HPDE6-E6E7 (cell line): ENCODE results near the gene PRKCH.

ENCODE experiments used
- DNase-seq: peaks from one replicate; pipeline ENCODE4 v3.0.0; 2011; ENCODE audit warnings: missing footprints; ENCODE audit errors: extremely low spot score

The PRKCH gene

DNA sequence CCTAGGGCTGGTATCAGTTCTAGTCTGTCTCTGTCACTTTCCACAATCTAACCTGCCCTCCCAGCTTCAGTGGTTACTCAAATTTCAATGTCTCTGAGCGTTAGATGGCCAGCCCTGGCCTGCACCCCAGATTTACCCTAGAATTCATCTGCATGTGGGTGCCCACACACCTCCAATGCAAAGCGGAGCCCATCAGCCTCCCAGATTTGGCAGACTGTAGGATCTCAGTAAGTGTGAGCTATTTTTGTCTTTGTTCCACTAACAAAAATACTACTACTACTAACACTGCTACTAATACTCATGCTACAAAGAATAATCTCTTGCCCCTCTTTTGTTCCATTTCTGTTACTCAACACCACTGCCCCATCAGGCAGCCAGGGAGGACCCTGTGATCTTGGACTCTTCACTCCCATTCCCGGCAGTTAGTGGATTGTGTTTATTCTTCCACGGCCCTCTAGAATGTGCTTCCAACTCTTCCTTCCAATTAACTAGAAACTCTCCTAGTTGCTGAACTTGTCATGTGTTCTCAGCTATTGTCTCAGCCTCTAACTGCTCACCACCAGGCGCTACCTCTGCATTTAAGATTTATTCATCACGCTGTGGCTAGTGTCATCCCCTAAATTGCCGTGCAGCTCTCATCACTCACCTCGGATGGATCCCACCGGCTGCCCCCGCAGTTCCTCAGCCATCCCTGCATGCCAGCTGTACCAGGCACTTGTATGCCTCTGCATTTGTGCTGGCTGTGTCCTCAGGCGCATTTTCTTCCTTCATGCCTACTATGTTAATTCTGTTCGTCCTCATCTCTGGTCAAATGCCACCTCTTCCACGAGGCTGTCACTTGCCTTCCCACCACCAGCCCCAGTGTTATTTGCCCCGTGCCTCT lies 223.3 kb downstream of the PRKCH start:
- DNase-seq: no peak

DNA sequence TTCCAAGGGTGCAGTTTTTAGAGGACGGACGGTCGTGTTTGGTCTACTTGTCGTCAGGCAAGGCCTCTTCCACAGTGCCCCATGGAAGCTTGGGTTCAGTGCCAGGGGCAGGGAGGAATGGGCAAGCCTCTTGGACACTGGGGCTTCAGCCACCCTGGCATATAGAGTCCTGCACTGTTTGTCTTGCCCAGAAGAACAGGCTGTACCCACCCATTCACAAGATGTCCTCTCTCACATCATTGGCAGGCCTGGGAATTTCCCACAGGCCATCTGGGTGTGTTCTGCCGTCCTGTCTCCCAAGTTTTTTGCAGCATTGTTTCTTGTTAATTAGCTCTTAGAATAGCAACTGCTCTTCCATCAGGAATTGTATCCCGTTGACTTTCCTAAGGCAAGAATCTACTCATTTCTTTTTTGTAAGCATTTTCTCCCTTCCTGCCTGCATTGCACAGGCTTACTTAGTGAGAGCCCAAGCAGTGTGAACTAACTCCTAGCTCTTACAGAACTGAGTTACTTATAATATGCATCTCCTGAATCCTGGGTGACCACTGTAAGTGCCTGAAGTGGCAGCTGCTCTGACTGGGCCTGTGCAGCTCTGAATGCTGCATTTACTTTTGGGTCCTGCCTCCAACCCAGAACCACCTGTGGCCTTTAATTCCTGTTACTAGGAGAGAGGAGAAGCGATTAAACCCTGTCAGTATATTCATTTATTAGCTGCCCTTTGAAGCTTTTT lies 224.5 kb downstream of the PRKCH start:
- no peak for DNase-seq

DNA sequence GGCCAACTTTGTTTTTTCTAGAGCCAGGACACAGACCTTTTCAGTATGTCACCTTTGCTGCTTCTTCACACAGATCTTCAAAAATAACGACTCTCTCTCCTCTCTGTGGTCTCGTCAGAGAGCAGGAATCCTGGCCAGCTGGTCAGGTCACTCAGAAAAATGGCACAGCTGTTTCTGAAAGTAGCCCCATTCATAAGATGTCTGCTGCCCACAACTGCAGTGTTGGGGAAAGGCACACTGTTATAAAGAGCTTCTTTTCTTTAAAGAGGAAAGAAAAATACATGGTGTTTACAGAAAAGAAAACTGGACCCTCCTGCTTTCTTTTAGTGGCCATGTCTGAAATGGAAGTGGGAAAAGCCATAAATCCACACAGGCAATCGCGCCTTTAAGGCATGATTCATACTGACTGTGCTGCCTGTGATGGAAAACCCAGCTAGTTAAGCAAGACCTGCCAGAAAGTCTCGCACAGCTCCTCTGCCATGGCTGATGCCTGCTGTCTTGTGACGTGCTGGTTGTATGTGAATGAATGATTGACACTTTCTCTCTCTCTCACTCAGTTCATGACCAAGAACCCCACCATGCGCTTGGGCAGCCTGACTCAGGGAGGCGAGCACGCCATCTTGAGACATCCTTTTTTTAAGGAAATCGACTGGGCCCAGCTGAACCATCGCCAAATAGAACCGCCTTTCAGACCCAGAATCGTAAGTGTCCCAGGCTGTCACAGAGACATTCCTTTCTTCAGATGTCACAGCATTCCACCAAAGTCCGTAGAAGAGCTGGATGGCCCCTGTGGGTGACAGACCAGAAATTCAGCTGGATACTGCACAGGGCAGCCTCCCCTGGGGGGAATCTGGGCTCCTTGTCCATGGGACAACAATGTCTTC lies 226.0 kb downstream of the PRKCH start:
- peak; percentile 90 for DNase-seq

DNA sequence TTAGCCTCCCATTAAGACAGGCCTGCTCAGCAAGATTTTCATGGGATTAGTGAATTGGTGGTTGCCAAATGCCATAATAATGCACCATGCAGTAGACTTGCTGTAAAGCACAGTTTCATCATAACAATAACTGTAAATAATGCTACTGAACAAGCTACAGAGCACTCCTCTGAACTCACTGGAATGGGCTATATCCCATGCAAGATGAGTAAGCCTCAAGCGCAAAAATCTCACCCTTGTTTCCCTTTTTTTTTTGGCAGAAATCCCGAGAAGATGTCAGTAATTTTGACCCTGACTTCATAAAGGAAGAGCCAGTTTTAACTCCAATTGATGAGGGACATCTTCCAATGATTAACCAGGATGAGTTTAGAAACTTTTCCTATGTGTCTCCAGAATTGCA lies 228.0 kb downstream of the PRKCH start:
- DNase-seq: no peak

DNA sequence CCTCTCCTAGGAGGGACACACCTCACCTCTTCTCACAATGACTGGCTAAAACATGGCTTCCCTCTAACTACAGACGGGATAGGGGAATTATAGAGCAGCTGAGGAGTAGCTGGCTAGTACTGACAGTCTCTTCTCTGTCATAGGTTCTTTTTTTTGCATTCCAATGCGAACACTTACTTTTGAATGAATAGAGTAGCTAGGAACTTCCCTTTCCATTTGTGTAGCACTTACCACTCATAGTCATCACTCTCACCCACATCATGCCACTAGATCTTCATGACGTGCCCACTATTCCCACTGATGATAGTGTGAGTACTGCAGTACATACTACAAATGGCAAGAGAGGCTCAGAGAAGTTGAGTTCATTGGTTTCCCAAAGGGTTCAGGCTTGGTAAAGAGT lies 230.0 kb downstream of the PRKCH start:
- no peak for DNase-seq

DNA sequence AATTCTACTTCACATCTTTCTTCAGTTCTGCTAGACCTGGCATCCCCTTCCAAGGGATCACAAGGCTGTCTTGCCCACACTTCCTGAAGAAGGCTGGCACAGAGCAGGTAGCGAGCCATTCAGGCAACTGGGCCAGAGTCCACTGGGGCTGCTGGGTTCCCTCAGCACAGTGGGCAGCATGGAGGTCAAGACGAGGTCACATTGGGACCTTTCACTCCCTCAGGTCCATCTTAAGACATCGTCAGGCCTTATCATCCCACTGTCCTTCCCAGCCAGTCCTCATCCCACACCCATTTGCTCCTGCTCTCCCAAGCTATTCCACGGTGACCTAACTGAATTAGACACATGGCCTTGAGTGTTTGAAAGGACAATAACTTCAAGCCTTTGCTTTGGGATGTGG lies 230.9 kb downstream of the PRKCH start:
- DNase-seq: no peak

DNA sequence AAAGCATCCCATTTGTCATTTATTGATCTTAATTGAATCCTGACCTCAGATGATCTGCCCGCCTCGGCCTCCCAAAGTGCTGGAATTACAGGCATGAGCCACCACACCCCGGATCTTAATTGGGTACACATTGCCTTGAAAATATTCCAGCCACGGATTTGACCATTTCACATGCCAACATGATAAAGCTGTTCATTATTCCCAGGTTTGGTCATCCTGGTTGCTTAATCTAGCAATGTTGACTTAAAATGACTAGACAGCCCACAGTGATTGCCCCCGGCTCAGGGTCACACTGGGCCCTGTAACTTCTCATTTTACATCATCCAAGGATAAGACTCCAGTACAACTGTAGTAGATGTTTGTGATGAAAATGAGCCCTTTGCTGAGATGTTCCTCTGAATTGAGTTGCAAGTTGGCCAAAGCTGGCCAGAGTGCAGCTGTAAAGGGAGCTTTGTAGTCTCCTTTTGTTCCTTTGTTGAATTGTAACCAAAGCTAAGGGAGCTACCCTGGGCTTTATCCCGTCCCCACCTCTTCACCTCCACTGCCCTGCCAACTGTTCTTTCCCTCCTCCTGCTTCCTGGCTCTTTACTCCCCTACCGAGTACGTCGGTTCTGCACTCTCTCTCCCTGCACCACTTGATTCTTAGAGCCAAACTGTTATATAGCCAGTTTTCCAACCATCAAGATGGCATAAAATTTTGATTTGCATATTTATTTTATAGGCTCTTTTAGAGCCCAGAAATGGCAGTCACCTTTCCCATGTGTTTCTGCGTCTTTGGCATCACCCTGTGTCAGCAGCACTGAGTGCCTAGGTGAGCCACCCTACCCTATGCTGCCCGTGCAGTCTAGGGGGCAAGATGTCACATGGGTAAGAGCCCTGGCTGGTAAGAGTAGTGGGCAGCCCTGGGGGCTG lies 232.6 kb downstream of the PRKCH start:
- no peak for DNase-seq

DNA sequence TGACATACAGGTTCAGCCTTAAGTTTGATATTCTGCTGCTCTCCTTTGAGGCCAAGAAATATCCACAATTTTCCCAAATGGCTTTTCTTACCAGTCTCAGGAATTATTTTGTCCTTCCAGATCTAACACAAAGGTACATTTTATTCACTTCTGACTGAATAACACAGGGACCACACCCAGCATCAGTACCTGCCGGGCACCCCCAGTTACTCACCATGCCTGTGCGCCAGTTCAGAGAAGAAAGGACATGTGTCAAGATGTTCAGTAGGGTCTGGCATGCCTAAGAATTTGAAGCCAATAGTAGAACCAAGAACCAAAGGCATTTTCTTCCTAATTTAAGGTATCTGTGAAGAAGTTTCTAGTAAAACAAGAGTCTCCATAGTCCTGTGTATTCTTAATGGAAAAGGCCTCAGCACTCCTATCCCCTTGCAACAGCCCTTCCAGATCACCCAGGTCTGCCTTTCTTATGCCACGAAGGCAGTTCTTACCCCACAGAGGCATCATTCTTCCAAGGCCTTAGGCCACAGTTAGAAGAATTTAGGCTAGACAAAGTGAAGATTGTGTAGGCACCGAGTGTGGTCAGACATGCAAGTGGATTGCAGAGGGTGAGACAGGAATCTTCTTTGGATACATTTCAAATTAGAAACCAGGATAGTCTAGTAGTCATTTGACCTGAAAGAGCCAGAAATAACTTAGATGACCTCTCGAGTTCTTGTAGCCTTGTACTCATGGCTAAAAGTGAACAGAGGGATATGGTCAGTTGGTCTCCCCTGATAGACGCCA lies 233.9 kb downstream of the PRKCH start:
- DNase-seq: no peak

DNA sequence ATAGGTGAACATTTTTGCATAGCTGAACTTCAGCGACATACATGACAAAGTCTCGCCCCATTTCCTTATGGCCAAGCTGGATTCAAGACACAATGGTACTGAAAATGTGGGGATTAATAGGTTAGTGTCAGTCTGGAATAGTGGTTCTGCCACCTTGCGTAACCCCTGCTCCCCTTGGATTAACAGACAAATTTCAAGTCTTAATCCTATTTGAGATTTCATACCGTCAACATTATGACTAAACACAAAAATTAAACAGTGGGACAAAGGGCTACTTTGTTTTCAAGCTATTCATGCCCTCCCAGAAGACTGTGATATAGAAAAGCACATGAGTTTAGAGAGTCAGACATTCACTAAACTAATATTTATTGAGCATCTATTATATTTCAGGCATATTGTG lies 235.1 kb downstream of the PRKCH start:
- no peak for DNase-seq

DNA sequence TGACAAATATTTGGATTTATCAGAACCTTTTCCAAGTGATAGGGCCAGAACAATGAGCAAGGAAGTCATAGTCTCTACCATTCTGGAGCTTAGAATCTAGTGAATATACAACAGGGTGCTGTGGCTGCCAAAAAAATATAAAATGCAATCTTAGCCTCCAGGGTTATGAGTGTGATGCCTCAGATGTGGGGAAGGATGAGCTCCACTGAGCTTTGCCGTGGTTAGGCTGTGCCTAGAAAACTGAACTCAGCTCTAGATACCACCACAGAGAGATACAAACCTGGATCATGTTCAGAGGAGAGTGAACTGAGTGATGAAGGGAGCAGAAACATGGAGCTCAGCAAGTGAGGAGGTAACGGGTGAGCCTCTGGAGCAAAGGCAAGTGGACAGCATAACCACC lies 235.9 kb downstream of the PRKCH start:
- no peak for DNase-seq

DNA sequence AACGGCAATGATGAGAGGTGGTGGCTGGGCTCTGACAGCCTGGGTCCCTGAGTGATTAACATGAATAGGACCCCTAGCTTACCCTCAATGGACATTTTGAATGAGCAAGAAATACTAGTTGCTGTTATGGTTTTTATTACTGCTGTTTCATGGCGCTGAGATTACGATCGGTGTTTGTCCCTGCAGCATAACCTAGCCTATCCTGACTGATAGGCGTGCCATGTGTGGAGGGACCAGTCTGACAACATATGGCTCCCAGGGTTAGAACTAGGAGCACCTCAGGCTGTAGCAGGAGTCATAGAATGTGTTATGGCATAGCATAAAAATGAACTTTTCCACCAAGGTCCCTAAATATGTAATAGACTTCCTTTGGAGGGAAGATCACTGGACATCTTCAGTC lies 236.5 kb downstream of the PRKCH start:
- DNase-seq: no peak

DNA sequence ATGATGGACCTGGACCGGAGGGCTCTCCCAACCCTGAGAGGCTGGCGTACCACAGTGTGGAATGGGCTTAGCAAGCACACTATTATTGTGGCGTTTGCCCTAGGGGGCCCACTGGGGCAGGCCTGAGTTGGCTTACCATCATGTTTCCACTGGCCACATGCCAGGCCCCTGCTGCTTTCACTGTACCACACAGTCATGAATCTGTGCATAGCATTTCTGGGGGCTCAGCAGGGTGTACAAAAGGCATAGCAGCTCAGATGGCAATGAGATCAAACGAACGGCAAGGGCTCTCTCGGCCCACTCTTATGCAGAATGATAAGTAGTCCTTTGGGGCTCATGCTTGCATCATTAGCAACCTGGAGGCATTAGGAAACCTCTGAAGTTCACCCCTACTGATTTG lies 236.9 kb downstream of the PRKCH start:
- no peak for DNase-seq

DNA sequence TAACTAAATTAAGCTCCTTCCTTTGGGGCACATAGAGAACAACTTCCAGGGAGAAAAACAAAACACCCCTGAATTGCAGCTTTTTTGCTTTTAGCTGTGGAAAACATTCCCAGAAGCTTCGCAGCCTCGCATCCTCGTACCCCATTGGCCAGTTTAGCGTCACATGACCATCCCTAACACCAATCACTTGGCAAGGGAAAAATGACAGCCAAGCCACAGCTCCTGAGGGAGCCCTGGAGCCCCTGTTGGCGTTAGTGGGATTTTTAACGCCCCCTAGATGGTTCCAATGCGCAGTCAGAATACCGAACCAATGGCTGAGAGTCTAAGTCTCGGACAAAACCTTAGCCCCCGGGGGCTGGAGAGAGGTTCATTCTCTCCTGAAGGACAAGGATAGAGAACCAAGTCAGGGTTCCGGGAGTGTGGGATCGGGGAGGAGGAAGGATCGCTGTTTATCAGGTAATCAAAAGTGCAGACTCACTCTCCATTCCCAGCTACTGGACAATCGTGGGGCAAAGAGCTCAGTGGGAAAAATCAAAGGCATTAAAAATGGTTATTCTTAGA lies 238.3 kb downstream of the PRKCH start:
- DNase-seq: no peak

DNA sequence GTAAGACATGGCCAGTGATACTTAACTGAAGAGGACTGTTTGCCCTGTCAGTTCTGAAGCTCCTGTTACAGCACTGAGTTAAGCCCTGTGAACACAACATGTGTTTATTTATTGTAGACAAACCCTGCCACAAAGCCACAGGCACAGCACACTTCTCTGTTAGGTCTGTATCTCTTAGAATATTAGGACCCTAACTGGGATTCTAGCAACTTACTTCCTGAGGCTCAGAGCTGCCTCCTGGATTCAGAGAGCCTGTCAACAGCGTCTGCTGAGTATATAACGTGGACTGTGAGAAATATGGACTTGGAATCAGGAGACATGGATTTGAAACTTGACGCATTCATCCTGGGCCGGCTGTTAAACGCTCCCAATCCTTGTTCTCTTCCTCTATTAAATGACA lies 238.9 kb downstream of the PRKCH start:
- no peak for DNase-seq

DNA sequence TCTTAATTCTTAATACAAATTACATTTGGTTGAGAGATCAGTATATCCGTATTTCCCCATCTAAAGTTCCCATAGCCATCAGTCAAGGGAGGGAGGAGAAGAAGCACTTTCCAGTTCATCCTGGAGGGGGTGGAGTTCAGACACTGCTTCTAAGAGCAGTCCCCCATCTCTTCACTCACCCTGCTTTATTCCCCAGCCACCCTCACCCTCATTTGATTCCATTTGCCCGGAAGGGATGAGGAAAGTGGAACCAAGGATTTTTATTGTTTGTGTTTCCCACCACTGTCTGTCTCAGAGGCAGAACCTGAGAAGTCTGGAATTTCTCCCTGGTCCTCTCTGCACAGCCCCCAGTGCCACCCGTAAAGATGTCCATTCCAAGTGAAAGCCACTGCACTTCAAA lies 239.7 kb downstream of the PRKCH start:
- DNase-seq: no peak

DNA sequence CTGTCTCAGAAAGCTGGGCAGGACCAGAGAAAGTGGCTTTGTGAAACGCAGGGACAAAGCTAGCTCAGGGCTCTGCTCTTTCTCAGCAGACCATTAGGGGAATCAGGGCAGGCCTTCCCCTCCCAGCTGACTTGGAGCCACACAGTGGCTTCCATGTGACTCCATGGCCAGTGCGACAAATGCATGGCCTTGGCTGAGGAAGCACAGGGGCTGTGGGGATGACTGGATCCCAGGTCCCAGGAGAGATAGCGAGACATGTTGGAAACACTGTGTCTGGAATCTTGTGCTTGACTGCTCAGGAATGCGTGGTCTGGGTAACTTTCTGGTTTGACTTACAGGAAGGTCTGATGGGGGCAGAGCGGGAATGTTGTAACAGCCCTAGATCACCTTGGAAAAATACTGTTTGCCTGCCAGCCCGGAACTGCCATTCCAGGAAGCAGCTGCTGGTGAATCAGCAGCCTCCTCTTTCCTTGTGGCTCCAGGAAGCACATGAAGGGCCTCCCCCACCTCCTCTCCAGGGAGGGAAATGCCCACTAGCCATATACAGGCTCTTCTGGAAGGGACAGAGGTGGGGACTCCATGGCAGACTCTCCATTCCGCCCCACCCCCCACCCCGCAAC lies 240.4 kb downstream of the PRKCH start:
- DNase-seq: peak; percentile 82

DNA sequence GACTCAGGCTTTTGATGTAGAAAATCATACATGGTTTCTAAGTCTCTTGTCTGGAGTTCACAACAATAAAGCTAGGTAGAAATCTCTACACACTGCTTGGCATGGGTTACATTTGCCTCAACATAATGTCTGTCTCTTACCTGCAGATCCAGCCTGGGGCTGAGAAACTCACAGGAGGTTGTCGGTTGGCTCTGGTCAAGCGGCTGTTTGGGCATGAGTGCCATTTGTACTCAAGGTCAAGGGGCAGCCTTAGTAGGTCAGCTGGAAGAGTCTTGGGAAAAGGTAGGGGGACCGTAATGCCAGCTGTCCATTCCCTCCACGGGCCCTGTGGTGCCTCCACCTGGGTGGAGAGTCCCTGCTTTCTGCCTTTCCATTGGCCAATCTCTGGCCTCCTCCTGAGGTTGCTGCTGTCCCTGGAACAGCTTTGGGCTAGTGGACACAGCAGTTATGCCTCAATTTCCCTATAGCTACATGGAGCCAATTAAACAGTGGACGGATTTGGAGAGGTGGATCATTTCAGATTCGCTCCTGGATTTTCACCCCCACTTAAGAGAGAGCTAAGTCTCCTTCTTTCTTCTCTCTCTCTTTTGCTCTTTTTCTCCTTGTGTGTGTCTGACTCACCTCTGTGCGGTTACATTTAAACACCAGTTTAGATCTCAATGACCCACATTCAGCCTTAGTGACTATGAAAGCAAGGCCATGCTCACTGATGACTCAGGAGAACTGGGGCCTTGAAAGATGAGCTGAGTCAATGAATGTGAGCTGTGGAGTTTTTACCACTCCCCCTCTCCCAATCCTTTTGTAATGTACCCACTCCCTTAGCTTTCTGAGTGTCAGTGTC lies 241.2 kb downstream of the PRKCH start:
- peak; percentile 97 for DNase-seq

DNA sequence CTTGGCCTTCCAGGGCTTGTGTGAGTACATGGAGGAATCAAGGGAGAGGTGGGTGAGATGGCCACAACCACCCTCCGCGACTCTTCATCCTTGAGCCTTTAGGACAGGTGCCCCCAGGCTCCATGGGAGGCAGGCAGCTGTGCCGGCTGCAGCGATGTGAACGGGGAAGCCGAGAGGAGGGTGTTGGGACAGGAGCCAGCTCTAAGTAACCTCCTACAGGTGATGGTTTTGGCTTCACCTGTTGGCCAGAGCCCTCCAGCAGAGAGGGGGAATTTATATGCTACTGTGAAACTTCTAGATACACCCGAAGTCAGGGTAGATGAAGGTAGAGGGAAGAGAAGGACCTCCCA lies 241.8 kb downstream of the PRKCH start:
- DNase-seq: no peak
